Measurements from ENCODE around the gene ZBTB25. TPM values are rescaled to one million over a fixed set of nuclear protein-coding genes. Genes with fewer than 3 reads are reported as not detected.

ZBTB25 gene
- total RNA-seq, 2 donors from 2014 or later, result 54.8 to 63.1 TPM

- Mint-ChIP-seq H3K27me3 (no peaks in the 10 kb centered on the region), H3K36me3 (ENCODE audit: low read depth) (peaks cover 8% of the 10 kb centered on the region), H3K4me3 (peak overlapping the region; percentile 99), H3K4me1 (peaks cover 71% of the 10 kb centered on the region), H3K27ac (peak overlapping the region; percentile 99)
- no peak for ATAC-seq
- no peak for DNase-seq
- H3K9me3 ChIP-seq (ENCODE audit: control insufficient read depth, low read length, poor library complexity, severe bottlenecking), result no peaks in the 10 kb centered on the region
These were observed 3.9 kb upstream of the ZBTB25 start for GRCh38 chr14:64507376-64508156.

GRCh38 chr14:64506721-64507120 is 3.1 kb upstream of the ZBTB25 start:
- no peak for DNase-seq
- Mint-ChIP-seq H3K4me1 (peaks cover 76% of the 10 kb centered on the region), H3K27me3 (no peaks in the 10 kb centered on the region)

GRCh38 chr14:64504897-64505794 is 1.5 kb upstream of the ZBTB25 start:
- no peaks in the 10 kb centered on the region for H3K9me3 ChIP-seq (ENCODE audit: control insufficient read depth, low read length, poor library complexity, severe bottlenecking)
- Mint-ChIP-seq H3K27me3 (no peaks in the 10 kb centered on the region), H3K27ac (peak overlapping the region; percentile 99), H3K4me1 (peaks cover 65% of the 10 kb centered on the region), H3K36me3 (ENCODE audit: low read depth) (peaks cover 8% of the 10 kb centered on the region), H3K4me3 (peak overlapping the region; percentile 99)
- ATAC-seq, result peak; percentile 30
- peak; percentile 68 to 75 (median 69) for DNase-seq

More at GRCh38 chr14:64506721-64507120, 3.1 kb upstream of the ZBTB25 start:
- no peaks in the 10 kb centered on the region for H3K9me3 ChIP-seq (ENCODE audit: control insufficient read depth, low read length, poor library complexity, severe bottlenecking)
- Mint-ChIP-seq H3K4me3 (peak overlapping the region; percentile 99), H3K36me3 (ENCODE audit: low read depth) (peaks cover 8% of the 10 kb centered on the region), H3K27ac (peak overlapping the region; percentile 99)
- no peak for ATAC-seq

GRCh38 chr14:64504310-64504896 is 765 bp upstream of the ZBTB25 start, which contains the start of gene ZBTB1:
Gene ZBTB1 (plus strand): TSS chr14:64504770. CDS start chr14:64521505, 16,735 bp downstream.
- Mint-ChIP-seq H3K27ac (peak within 1 kb of the TSS; percentile 99), H3K4me3 (peak within 1 kb of the TSS; percentile 99), H3K27me3 (no peaks in the 10 kb centered on the region), H3K4me1 (peaks cover 64% of the 10 kb centered on the region), H3K36me3 (ENCODE audit: low read depth) (peaks cover 8% of the 10 kb centered on the region)
- no peaks in the 10 kb centered on the region for H3K9me3 ChIP-seq (ENCODE audit: control insufficient read depth, low read length, poor library complexity, severe bottlenecking)
- ATAC-seq, result peak; percentile 44
- DNase-seq, result peak; percentile 72 to 80 (median 73)

- H3K4me1 Mint-ChIP-seq, result peaks cover 54% of the 10 kb centered on the region
- no peaks in the 10 kb centered on the region for H3K9me3 ChIP-seq (ENCODE audit: control insufficient read depth, low read length, poor library complexity, severe bottlenecking)
- peak overlapping the region; percentile 99 for H3K4me3 Mint-ChIP-seq
- DNase-seq (no peak), ATAC-seq (no peak)
- no peaks in the 10 kb centered on the region for H3K27me3 Mint-ChIP-seq
- H3K27ac Mint-ChIP-seq, result peak overlapping the region; percentile 99
- peaks cover 8% of the 10 kb centered on the region for H3K36me3 Mint-ChIP-seq (ENCODE audit: low read depth)
These were observed 678 bp downstream of the ZBTB25 start for GRCh38 chr14:64502887-64503433.

GRCh38 chr14:64502456-64502855 is 1.2 kb downstream of the ZBTB25 start:
- H3K27me3 Mint-ChIP-seq, result no peaks in the 10 kb centered on the region
- H3K4me3 Mint-ChIP-seq, result peak overlapping the region; percentile 99
- peaks cover 8% of the 10 kb centered on the region for H3K36me3 Mint-ChIP-seq (ENCODE audit: low read depth)
- H3K27ac Mint-ChIP-seq, result peak overlapping the region; percentile 99
- H3K9me3 ChIP-seq (ENCODE audit: control insufficient read depth, low read length, poor library complexity, severe bottlenecking), result no peaks in the 10 kb centered on the region
- peaks cover 53% of the 10 kb centered on the region for H3K4me1 Mint-ChIP-seq
- ATAC-seq, result no peak
- no peak for DNase-seq

- Mint-ChIP-seq H3K4me1 (peaks cover 52% of the 10 kb centered on the region), H3K36me3 (ENCODE audit: low read depth) (peaks cover 8% of the 10 kb centered on the region), H3K4me3 (peak overlapping the region; percentile 99), H3K27me3 (no peaks in the 10 kb centered on the region), H3K27ac (peak overlapping the region; percentile 99)
- DNase-seq, result no peak
- H3K9me3 ChIP-seq (ENCODE audit: control insufficient read depth, low read length, poor library complexity, severe bottlenecking), result no peaks in the 10 kb centered on the region
- no peak for ATAC-seq
These were observed 2.0 kb downstream of the ZBTB25 start for GRCh38 chr14:64501411-64502171.

GRCh38 chr14:64500088-64500487 is 3.5 kb downstream of the ZBTB25 start:
- Mint-ChIP-seq H3K36me3 (ENCODE audit: low read depth) (peaks cover 3% of the 10 kb centered on the region), H3K27ac (peak overlapping the region; percentile 99), H3K27me3 (no peaks in the 10 kb centered on the region), H3K4me3 (peak overlapping the region; percentile 82), H3K4me1 (peaks cover 45% of the 10 kb centered on the region)
- ATAC-seq, result no peak
- DNase-seq, result no peak
- H3K9me3 ChIP-seq (ENCODE audit: control insufficient read depth, low read length, poor library complexity, severe bottlenecking), result no peaks in the 10 kb centered on the region

GRCh38 chr14:64496764-64497163 is 6.9 kb downstream of the ZBTB25 start:
- H3K4me1 Mint-ChIP-seq, result peaks cover 52% of the 10 kb centered on the region
- H3K27ac Mint-ChIP-seq, result no peak overlapping the region
- H3K4me3 Mint-ChIP-seq, result peak overlapping the region; percentile 43
- peaks cover 9% of the 10 kb centered on the region for H3K36me3 Mint-ChIP-seq (ENCODE audit: low read depth)
- H3K9me3 ChIP-seq (ENCODE audit: control insufficient read depth, low read length, poor library complexity, severe bottlenecking), result no peaks in the 10 kb centered on the region
- no peaks in the 10 kb centered on the region for H3K27me3 Mint-ChIP-seq
- DNase-seq, result no peak
- peak; percentile 28 for ATAC-seq

- H3K9me3 ChIP-seq (ENCODE audit: control insufficient read depth, low read length, poor library complexity, severe bottlenecking), result no peaks in the 10 kb centered on the region
- H3K36me3 Mint-ChIP-seq (ENCODE audit: low read depth), result peaks cover 9% of the 10 kb centered on the region
- no peak for ATAC-seq
- H3K4me1 Mint-ChIP-seq, result peaks cover 56% of the 10 kb centered on the region
- no peak overlapping the region for H3K27ac Mint-ChIP-seq
- DNase-seq, result no peak
- no peaks in the 10 kb centered on the region for H3K27me3 Mint-ChIP-seq
- H3K4me3 Mint-ChIP-seq, result no peak overlapping the region
These were observed 8.4 kb downstream of the ZBTB25 start for GRCh38 chr14:64495252-64495651.

- H3K27ac Mint-ChIP-seq, result peak overlapping the region; percentile 74
- no peaks in the 10 kb centered on the region for H3K9me3 ChIP-seq (ENCODE audit: control insufficient read depth, low read length, poor library complexity, severe bottlenecking)
- peaks cover 49% of the 10 kb centered on the region for H3K4me1 Mint-ChIP-seq
- peak overlapping the region; percentile 25 for H3K4me3 Mint-ChIP-seq
- no peak for DNase-seq
- no peaks in the 10 kb centered on the region for H3K27me3 Mint-ChIP-seq
- peaks cover 9% of the 10 kb centered on the region for H3K36me3 Mint-ChIP-seq (ENCODE audit: low read depth)
- ATAC-seq, result no peak
These were observed 10.2 kb downstream of the ZBTB25 start for GRCh38 chr14:64493455-64493854.

- DNase-seq (no peak), ATAC-seq (no peak)
- H3K4me1 Mint-ChIP-seq, result peaks cover 43% of the 10 kb centered on the region
- peak overlapping the region; percentile 9 for H3K27ac Mint-ChIP-seq
- peaks cover 9% of the 10 kb centered on the region for H3K36me3 Mint-ChIP-seq (ENCODE audit: low read depth)
- H3K27me3 Mint-ChIP-seq, result no peaks in the 10 kb centered on the region
- no peaks in the 10 kb centered on the region for H3K9me3 ChIP-seq (ENCODE audit: control insufficient read depth, low read length, poor library complexity, severe bottlenecking)
- H3K4me3 Mint-ChIP-seq, result peak overlapping the region; percentile 53
These were observed 12.0 kb downstream of the ZBTB25 start for GRCh38 chr14:64491637-64492036.

All from T-helper 17 cell (primary cell).